WTC11 (cell line): ENCODE measurements around the gene SP7. TPM values are rescaled to one million over a fixed set of nuclear protein-coding genes. Genes with fewer than 3 reads are reported as not detected.

Experiments used
- ATAC-seq: fragments of 200-7000 bp; cut with Tn5 transposase; 2 replicates; pipeline ENCODE4 v1.10.0; 2021; ENCODE audit warnings: mild to moderate bottlenecking, moderate library complexity
- CTCF ChIA-PET: fragments of 300-600 bp; sonication (Branson Sonifier 250); formaldehyde crosslinking; loops from one replicate; lab custom pipeline; 2021; ENCODE audit warnings: antibody characterized with exemption; lab: Charles Lee
- POLR2A ChIA-PET: fragments of 350-600 bp; sonication (Branson Sonifier 250); formaldehyde crosslinking; loops from one replicate; lab custom pipeline; 2021; ENCODE audit warnings: antibody characterized with exemption; lab: Charles Lee
- DNase-seq: peaks from one replicate; pipeline ENCODE4 v3.0.0; 2021; ENCODE audit warnings: low spot score
- H3K27ac Mint-ChIP-seq: 2 replicates; pipeline ENCODE4 v1.8.0; 2021; ENCODE audit warnings: mixed read lengths
- H3K27me3 Mint-ChIP-seq: 2 replicates; pipeline ENCODE4 v1.8.0; 2021; ENCODE audit warnings: low read depth, mild to moderate bottlenecking, moderate library complexity, mixed read lengths
- H3K36me3 Mint-ChIP-seq: 2 replicates; pipeline ENCODE4 v1.8.0; 2021; ENCODE audit warnings: mixed read lengths
- H3K4me1 Mint-ChIP-seq: 2 replicates; pipeline ENCODE4 v1.8.0; 2022; ENCODE audit warnings: mixed read lengths
- H3K4me3 Mint-ChIP-seq: 2 replicates; pipeline ENCODE4 v1.8.0; 2021; ENCODE audit warnings: mild to moderate bottlenecking, moderate library complexity, mixed read lengths
- H3K9me3 Mint-ChIP-seq: 2 replicates; pipeline ENCODE4 v1.8.0; 2021; ENCODE audit warnings: mixed read lengths
- ARID4B ChIP-seq: sonication (generic); formaldehyde crosslinking; IDR thresholded peaks from 2 replicates; pipeline ENCODE4 v1.8.0; 2023; ENCODE audit warnings: missing genetic modification reagents, mild to moderate bottlenecking, borderline replicate concordance
- ATF6 ChIP-seq: sonication (generic); formaldehyde crosslinking; IDR thresholded peaks from 2 replicates; pipeline ENCODE4 v1.8.1; 2023; ENCODE audit warnings: mild to moderate bottlenecking, missing genetic modification reagents
- E2F1 ChIP-seq: sonication (generic); formaldehyde crosslinking; IDR thresholded peaks from 2 replicates; pipeline ENCODE4 v1.8.0; 2022; ENCODE audit warnings: mild to moderate bottlenecking, missing genetic modification reagents
- E2F5 ChIP-seq: sonication (generic); formaldehyde crosslinking; IDR thresholded peaks from 2 replicates; pipeline ENCODE4 v1.8.1; 2022; ENCODE audit warnings: mild to moderate bottlenecking, moderate library complexity, missing genetic modification reagents
- GABPB1 ChIP-seq: sonication (generic); formaldehyde crosslinking; IDR thresholded peaks from 2 replicates; pipeline ENCODE4 v1.8.1; 2023; ENCODE audit warnings: mild to moderate bottlenecking, missing genetic modification reagents
- GTF2I ChIP-seq: fragments of 250-450 bp; sonication (Bioruptor Pico); conservative IDR thresholded peaks from 2 replicates; pipeline ENCODE4 v1.4.0; 2021; ENCODE audit warnings: mild to moderate bottlenecking
- HMGA2 ChIP-seq: fragments of 250-450 bp; sonication (Bioruptor Pico); IDR thresholded peaks from 2 replicates; pipeline ENCODE4 v1.4.0; 2021; ENCODE audit warnings: mild to moderate bottlenecking, moderate library complexity
- JAZF1 ChIP-seq: fragments of 250-450 bp; sonication (Bioruptor Pico); IDR thresholded peaks from 2 replicates; pipeline ENCODE4 v1.9.0; 2021; ENCODE audit warnings: moderate library complexity, mild to moderate bottlenecking, inconsistent platforms
- SOX15 ChIP-seq: fragments of 250-450 bp; sonication (Bioruptor Pico); IDR thresholded peaks from 2 replicates; pipeline ENCODE4 v1.9.0; 2021; ENCODE audit warnings: mild to moderate bottlenecking
- TEAD1 ChIP-seq: sonication (generic); formaldehyde crosslinking; IDR thresholded peaks from 2 replicates; pipeline ENCODE4 v1.8.0; 2022; ENCODE audit warnings: mild to moderate bottlenecking, missing genetic modification reagents
- ZNF423 ChIP-seq: fragments of 250-450 bp; sonication (Bioruptor Pico); IDR thresholded peaks from 2 replicates; pipeline ENCODE4 v2.1.2; 2022; ENCODE audit warnings: mild to moderate bottlenecking, moderate library complexity
- ZNF512 ChIP-seq: sonication (generic); formaldehyde crosslinking; IDR thresholded peaks from 2 replicates; pipeline ENCODE4 v1.8.1; 2022; ENCODE audit warnings: missing genetic modification reagents, borderline replicate concordance
- ZSCAN18 ChIP-seq: fragments of 250-450 bp; sonication (Bioruptor Pico); IDR thresholded peaks from 2 replicates; pipeline ENCODE4 v2.1.2; 2022; ENCODE audit warnings: mild to moderate bottlenecking, moderate library complexity
- total RNA-seq: library from RNA; stranded (reverse); gene quantifications from 3 replicates; pipeline ENCODE4 v1.2.3, GENCODE V29; 2021

Gene SP7
- total RNA-seq, 1 experiment from 2014 or later: 0.09 TPM

GRCh38 chr12:53347905-53348304 is 11.8 kb upstream of the SP7 start (continued):
- TF ChIP-seq ARID4B (CRISPR knock-in tag): no peak
- TF ChIP-seq ZSCAN18 (CRISPR knock-in tag): no peak
- TF ChIP-seq GABPB1 (CRISPR knock-in tag): no peak

- ChIA-PET CTCF (interaction anchor here (3.0 to 8.6 kb wide), 2 partner anchors 21 to 75 kb away, joined by 34 to 148 read pairs; partner anchors contain the start of gene AAAS), POLR2A (interaction anchor here (0.6 to 1.5 kb wide), 2 partner anchors 25 to 122 kb away, joined by 5 to 7 read pairs; partner anchors contain the start of gene AAAS)
- Mint-ChIP-seq H3K27ac (no peak overlapping the region), H3K4me1 (peaks cover 13% of the 10 kb centered on the region), H3K36me3 (no peaks in the 10 kb centered on the region), H3K27me3 (peaks cover 40% of the 10 kb centered on the region), H3K4me3 (no peak overlapping the region), H3K9me3 (no peaks in the 10 kb centered on the region)
- TF ChIP-seq SOX15 (CRISPR knock-in tag) (no peak), E2F1 (CRISPR knock-in tag) (no peak), HMGA2 (CRISPR knock-in tag) (no peak), ATF6 (CRISPR knock-in tag) (no peak), TEAD1 (CRISPR knock-in tag) (no peak), E2F5 (CRISPR knock-in tag) (no peak), JAZF1 (CRISPR knock-in tag) (no peak), GTF2I (CRISPR knock-in tag) (no peak), ZNF512 (CRISPR knock-in tag) (no peak), ZNF423 (CRISPR knock-in tag) (no peak)
- DNase-seq (no peak), ATAC-seq (no peak)
Observed at GRCh38 chr12:53346491-53346890, 10.3 kb upstream of the SP7 start.
